ENCODE results near the gene WHRN. TPM values are rescaled to one million over a fixed set of nuclear protein-coding genes. Genes with fewer than 3 reads are reported as not detected.
A peak's percentile ranks its signal among the peaks of the same experiment; 100 is the strongest.

Gene WHRN
- total and polyA plus RNA-seq, 2 experiments from 2014 or later = 8.3 to 8.9 TPM

GRCh38 chr9:114386886-114387679 is 118.2 kb downstream of the WHRN start (continued):
- TF ChIP-seq POLR2AphosphoS5 (IDR thresholded peaks at IDR 0.05; ENCODE audit: low read depth) (no peak), NANOG (IDR thresholded peaks at IDR 0.05; ENCODE audit: borderline replicate concordance) (no peak), EZH2 (IDR thresholded peaks at IDR 0.05; ENCODE audit: low read depth, unreplicated experiment) (no peak), ZNF114 (CRISPR knock-in tag; IDR thresholded peaks at IDR 0.05) (no peak), ZNF462 (CRISPR knock-in tag; IDR thresholded peaks at IDR 0.05) (no peak), JUNB (IDR thresholded peaks at IDR 0.05; ENCODE audit: unreplicated experiment) (no peak), ZNF331 (CRISPR knock-in tag; IDR thresholded peaks at IDR 0.05; ENCODE audit: low read depth) (no peak)

GRCh38 chr9:114386361-114386885 is 118.8 kb downstream of the WHRN start:
- H4K20me1 ChIP-seq (replicated peaks; ENCODE audit: insufficient read depth) = no peaks in the 10 kb centered on the region
- H3F3A ChIP-seq (replicated peaks; ENCODE audit: low read depth) = peaks cover 8% of the 10 kb centered on the region; the same call in 1 of the 2 replicates
- H3K4me3 Mint-ChIP-seq = peak overlapping the region; percentile 68
- peak overlapping the region; percentile 82; the same call in 1 of the 2 replicates for H3K27ac Mint-ChIP-seq
- no peaks in the 10 kb centered on the region; the same call in 1 of the 2 replicates for H3K79me2 ChIP-seq (replicated peaks; ENCODE audit: insufficient read depth)
- H3K4me2 ChIP-seq = peak overlapping the region; percentile 68; the same call in 1 of the 2 replicates
- H3K36me3 Mint-ChIP-seq (ENCODE audit: low read depth) = peaks cover 3% of the 10 kb centered on the region; the same call in 2 of the 3 replicates
- H3K27me3 Mint-ChIP-seq (ENCODE audit: insufficient read depth, low read depth, poor library complexity) = peaks cover 14% of the 10 kb centered on the region
- no peak overlapping the region for H2AFZ ChIP-seq
- no peaks in the 10 kb centered on the region for H3K9me3 Mint-ChIP-seq
- H3K27ac ChIP-seq (ENCODE audit: low read depth) = no peak overlapping the region
- no peak for ATAC-seq
- H3K4me1 ChIP-seq (ENCODE audit: insufficient read depth) = peaks cover 52% of the 10 kb centered on the region
- H3K4me1 Mint-ChIP-seq = peaks cover 88% of the 10 kb centered on the region
- H3K36me3 ChIP-seq (ENCODE audit: insufficient read depth) = no peaks in the 10 kb centered on the region
- DNase-seq (ENCODE audit: low spot score) = no peak
- no peak overlapping the region for H3K4me3 ChIP-seq
- no peaks in the 10 kb centered on the region for H3K27me3 ChIP-seq (ENCODE audit: insufficient read depth)
- H3K9me2 ChIP-seq (ENCODE audit: insufficient read depth) = no peaks in the 10 kb centered on the region
- TF ChIP-seq JUNB (IDR thresholded peaks at IDR 0.05; ENCODE audit: unreplicated experiment) (no peak), ETS1 (IDR thresholded peaks at IDR 0.05) (no peak), REST (IDR thresholded peaks at IDR 0.05; ENCODE audit: unreplicated experiment) (no peak), POLR2AphosphoS5 (IDR thresholded peaks at IDR 0.05; ENCODE audit: low read depth) (no peak), CTCF (conservative IDR thresholded peaks at IDR 0.05; ENCODE audit: low read depth in 2 of 2) (no peak), CREB1 (CRISPR knock-in tag; IDR thresholded peaks at IDR 0.05; ENCODE audit: low read depth) (no peak), ZNF331 (CRISPR knock-in tag; IDR thresholded peaks at IDR 0.05; ENCODE audit: low read depth) (no peak)

Measured in GM23338 (cell line).